ENCODE measurements around the gene SDC4. TPM values are rescaled to one million over a fixed set of nuclear protein-coding genes. Genes with fewer than 3 reads are reported as not detected.

SDC4 gene
- total and polyA plus RNA-seq, 5 donors, result 57.5 to 125 (median 62.3) TPM

- intact Hi-C loops (cut with DNase I), result no loop called here
- H3K27ac ChIP-seq (ENCODE audit: low read length), result no peak overlapping the region
- WGBS, result 57% methylated on average over 4 of the region's 4 CpGs
- no peaks in the 10 kb centered on the region for H3K4me1 ChIP-seq (ENCODE audit: control insufficient read depth, insufficient read depth, low read length)
- H3K4me3 ChIP-seq (ENCODE audit: low read length), result no peak overlapping the region
- no peaks in the 10 kb centered on the region for H3K27me3 ChIP-seq (ENCODE audit: control insufficient read depth, insufficient read depth)
- H3K9me3 ChIP-seq (ENCODE audit: control insufficient read depth, low read length), result no peaks in the 10 kb centered on the region
- DNase-seq, result no peak
- no peak for ATAC-seq
Measured at GRCh38 chr20:45305262-45305661, 43.0 kb downstream of the SDC4 start.

GRCh38 chr20:45304464-45304999 lies 43.7 kb downstream of the SDC4 start:
- no peak for ATAC-seq
- Histone ChIP-seq H3K4me1 (ENCODE audit: control insufficient read depth, insufficient read depth, low read length) (no peaks in the 10 kb centered on the region), H3K27me3 (ENCODE audit: control insufficient read depth, insufficient read depth) (no peaks in the 10 kb centered on the region), H3K4me3 (ENCODE audit: low read length) (no peak overlapping the region), H3K9me3 (ENCODE audit: control insufficient read depth, low read length) (no peaks in the 10 kb centered on the region), H3K27ac (ENCODE audit: low read length) (no peak overlapping the region)
- intact Hi-C loops (cut with DNase I), result no loop called here
- DNase-seq, result no peak
- WGBS, result 68% methylated on average over 43 of the region's 43 CpGs

DNA sequence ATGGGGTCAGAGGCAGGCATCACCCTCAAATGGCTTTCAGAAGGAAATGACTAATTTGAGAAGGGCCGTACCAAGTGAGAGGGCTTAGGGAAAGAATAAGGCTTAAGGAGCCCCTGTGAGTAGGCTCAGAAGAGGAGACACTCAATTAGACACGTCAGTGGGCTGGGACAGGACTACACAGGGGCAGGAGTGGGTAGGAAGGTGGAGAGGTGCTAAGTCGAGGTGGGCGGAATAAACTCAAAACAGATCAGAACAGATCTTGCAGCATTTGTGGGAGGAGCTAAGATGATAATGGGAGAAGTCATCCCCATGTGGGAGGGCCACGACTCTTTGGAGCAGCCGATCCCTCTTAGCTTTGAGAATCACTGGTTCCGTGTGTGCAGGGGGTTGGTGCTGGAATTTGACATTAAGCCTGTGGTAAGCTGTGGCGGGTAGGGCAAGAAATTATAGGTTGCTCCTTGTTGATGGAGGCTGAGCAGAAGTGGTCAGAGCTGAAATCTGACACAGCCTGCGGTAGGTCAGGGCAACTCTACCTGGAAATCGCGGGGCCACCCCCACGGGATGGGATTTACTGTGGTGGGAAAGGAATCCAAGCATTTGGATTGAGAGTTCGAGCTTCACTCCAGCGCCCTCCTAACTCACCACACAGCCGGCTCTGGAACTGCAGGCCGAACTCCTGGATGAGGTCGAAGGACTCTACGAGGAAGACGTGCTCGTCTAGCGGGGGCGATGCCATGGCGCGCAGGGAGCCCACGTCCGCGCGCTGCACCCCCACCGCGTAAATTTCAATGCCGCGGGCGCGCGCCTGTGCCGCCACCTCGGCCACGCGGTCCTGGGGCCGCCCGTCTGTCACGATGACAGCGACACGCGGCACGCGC lies 44.4 kb downstream of the SDC4 start:
- DNase-seq (no peak), ATAC-seq (no peak)
- WGBS, result 43% methylated on average over 47 of the region's 47 CpGs
- Histone ChIP-seq H3K27ac (ENCODE audit: low read length) (no peak overlapping the region), H3K4me1 (ENCODE audit: control insufficient read depth, insufficient read depth, low read length) (no peaks in the 10 kb centered on the region), H3K9me3 (ENCODE audit: control insufficient read depth, low read length) (no peaks in the 10 kb centered on the region), H3K4me3 (ENCODE audit: low read length) (no peak overlapping the region), H3K27me3 (ENCODE audit: control insufficient read depth, insufficient read depth) (no peaks in the 10 kb centered on the region)
- intact Hi-C loops (cut with DNase I), result no loop called here

- no peak for ATAC-seq
- intact Hi-C loops (cut with DNase I), result no loop called here
- H3K4me1 ChIP-seq (ENCODE audit: control insufficient read depth, insufficient read depth, low read length), result no peaks in the 10 kb centered on the region
- H3K4me3 ChIP-seq (ENCODE audit: low read length), result no peak overlapping the region
- 75% methylated on average over 5 of the region's 5 CpGs for WGBS
- no peaks in the 10 kb centered on the region for H3K9me3 ChIP-seq (ENCODE audit: control insufficient read depth, low read length)
- no peak for DNase-seq
- no peaks in the 10 kb centered on the region for H3K27me3 ChIP-seq (ENCODE audit: control insufficient read depth, insufficient read depth)
- no peak overlapping the region for H3K27ac ChIP-seq (ENCODE audit: low read length)
Measured at GRCh38 chr20:45301824-45302271, 46.4 kb downstream of the SDC4 start.

DNA sequence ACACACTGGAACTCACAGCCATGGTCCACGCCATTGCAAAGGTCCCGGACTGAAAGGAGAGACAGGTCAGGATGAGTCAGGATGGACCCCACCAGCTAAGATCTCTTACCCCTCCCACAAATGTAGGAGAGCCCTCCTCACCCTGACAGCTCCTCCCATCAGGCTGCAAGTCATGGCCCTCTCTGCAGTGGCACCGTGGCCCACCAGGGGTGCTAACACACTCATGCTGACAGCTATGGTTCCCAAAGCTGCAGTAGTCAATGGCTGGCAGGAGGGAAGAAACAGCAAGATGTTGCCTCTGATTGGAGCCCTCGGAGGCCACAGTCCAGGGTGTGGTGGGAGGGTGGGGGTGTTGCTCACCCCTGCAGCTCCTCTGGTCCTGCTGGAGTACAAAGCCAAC lies 47.3 kb downstream of the SDC4 start:
- Histone ChIP-seq H3K4me3 (ENCODE audit: low read length) (no peak overlapping the region), H3K9me3 (ENCODE audit: control insufficient read depth, low read length) (no peaks in the 10 kb centered on the region), H3K27me3 (ENCODE audit: control insufficient read depth, insufficient read depth) (no peaks in the 10 kb centered on the region), H3K4me1 (ENCODE audit: control insufficient read depth, insufficient read depth, low read length) (no peaks in the 10 kb centered on the region), H3K27ac (ENCODE audit: low read length) (no peak overlapping the region)
- 34% methylated on average over 4 of the region's 4 CpGs for WGBS
- ATAC-seq (peak in 1 of 2 donors; percentile 48), DNase-seq (peak in 1 of 3 donors; percentile 61)
- intact Hi-C loops (cut with DNase I), result no loop called here

DNA sequence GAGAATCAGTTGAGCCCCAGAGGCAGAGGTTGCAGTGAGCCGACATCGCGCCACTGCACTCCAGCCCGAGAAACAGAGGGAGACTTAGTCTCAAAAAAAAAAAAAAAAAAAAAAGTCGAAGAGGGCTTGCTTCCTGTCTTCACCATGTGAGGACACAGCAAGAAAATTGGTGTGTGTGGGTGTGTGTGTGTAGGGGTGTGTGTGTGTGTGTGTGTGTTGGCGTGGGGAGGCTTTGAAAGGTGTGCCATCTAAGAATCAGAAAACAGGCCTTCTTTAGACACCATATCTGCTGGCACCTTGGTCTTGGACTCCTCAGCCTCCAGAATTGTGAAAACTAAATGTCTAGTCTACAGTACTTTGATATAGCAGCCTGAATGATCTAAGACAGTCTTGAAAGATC lies 48.4 kb downstream of the SDC4 start:
- DNase-seq, result no peak
- intact Hi-C loops (cut with DNase I), result loop anchor here in 2 of 4 donors (10.0 kb wide), 3 partner anchors 255 to 295 kb away; no protein-coding TSS in a partner anchor
- no peaks in the 10 kb centered on the region for H3K4me1 ChIP-seq (ENCODE audit: control insufficient read depth, insufficient read depth, low read length)
- WGBS, result 86% methylated on average over 6 of the region's 6 CpGs
- no peaks in the 10 kb centered on the region for H3K9me3 ChIP-seq (ENCODE audit: control insufficient read depth, low read length)
- H3K27ac ChIP-seq (ENCODE audit: low read length), result no peak overlapping the region
- no peak for ATAC-seq
- H3K27me3 ChIP-seq (ENCODE audit: control insufficient read depth, insufficient read depth), result no peaks in the 10 kb centered on the region
- no peak overlapping the region for H3K4me3 ChIP-seq (ENCODE audit: low read length)

GRCh38 chr20:45297786-45298497 lies 50.3 kb downstream of the SDC4 start:
- Histone ChIP-seq H3K4me1 (ENCODE audit: control insufficient read depth, insufficient read depth, low read length) (no peaks in the 10 kb centered on the region), H3K27ac (ENCODE audit: low read length) (no peak overlapping the region), H3K27me3 (ENCODE audit: control insufficient read depth, insufficient read depth) (no peaks in the 10 kb centered on the region), H3K9me3 (ENCODE audit: control insufficient read depth, low read length) (no peaks in the 10 kb centered on the region), H3K4me3 (ENCODE audit: low read length) (no peak overlapping the region)
- whole genome bisulfite sequencing, result 91% methylated on average over 52 of the region's 52 CpGs
- no peak for ATAC-seq
- no peak for DNase-seq
- intact Hi-C loops (cut with DNase I), result loop anchor here in 2 of 4 donors (10.0 kb wide), 3 partner anchors 253 to 293 kb away; no protein-coding TSS in a partner anchor

DNA sequence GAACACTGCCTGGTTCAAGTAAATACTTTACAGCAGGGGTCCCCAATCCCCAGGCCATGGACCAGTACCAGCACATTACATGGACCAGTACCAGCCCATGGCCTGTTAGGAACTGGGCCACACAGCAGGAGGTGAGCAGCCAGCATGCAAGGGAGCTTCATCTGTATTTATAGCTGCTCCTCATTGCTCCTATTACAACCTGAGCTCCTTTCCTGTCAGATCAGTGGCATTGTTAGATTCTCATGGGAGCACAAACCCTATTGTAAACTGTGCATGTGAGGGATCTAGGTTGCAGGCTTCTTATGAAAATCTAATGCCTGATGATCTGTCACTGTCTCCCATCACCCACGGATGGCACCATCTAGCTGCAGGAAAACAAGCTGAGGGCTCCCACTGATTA lies 53.6 kb downstream of the SDC4 start:
- no peak for ATAC-seq
- no peak for DNase-seq
- Histone ChIP-seq H3K27ac (ENCODE audit: low read length) (no peak overlapping the region), H3K27me3 (ENCODE audit: control insufficient read depth, insufficient read depth) (no peaks in the 10 kb centered on the region), H3K4me3 (ENCODE audit: low read length) (no peak overlapping the region), H3K9me3 (ENCODE audit: control insufficient read depth, low read length) (no peaks in the 10 kb centered on the region), H3K4me1 (ENCODE audit: control insufficient read depth, insufficient read depth, low read length) (no peaks in the 10 kb centered on the region)
- WGBS, result 97% methylated on average over 1 of the region's 1 CpG
- intact Hi-C loops (cut with DNase I), result loop anchor here in 3 of 4 donors (5.0 to 10.0 kb wide), 4 partner anchors 197 to 290 kb away; no protein-coding TSS in a partner anchor

DNA sequence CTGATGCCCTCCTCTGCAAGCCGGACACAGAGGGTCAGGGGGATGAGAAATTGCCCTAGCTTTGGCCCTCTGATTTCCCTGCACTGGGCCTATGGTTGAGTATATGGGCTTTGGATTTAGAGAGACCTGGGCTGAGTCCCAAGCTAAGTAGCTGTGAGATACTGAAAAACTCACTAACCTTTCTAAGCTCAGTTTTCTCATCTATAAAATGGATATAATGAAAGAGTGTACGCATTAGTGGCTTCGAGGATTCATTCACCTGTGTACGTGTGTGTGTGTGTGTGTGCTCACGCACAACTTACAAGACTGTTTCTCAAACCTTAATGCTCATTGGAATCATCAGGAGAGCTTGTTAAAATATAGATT lies 54.2 kb downstream of the SDC4 start:
- Histone ChIP-seq H3K9me3 (ENCODE audit: control insufficient read depth, low read length) (no peaks in the 10 kb centered on the region), H3K4me3 (ENCODE audit: low read length) (peak overlapping the region; percentile 47), H3K4me1 (ENCODE audit: control insufficient read depth, insufficient read depth, low read length) (no peaks in the 10 kb centered on the region), H3K27ac (ENCODE audit: low read length) (no peak overlapping the region), H3K27me3 (ENCODE audit: control insufficient read depth, insufficient read depth) (no peaks in the 10 kb centered on the region)
- DNase-seq (no peak), ATAC-seq (no peak)
- 64% methylated on average over 5 of the region's 5 CpGs for WGBS
- intact Hi-C loops (cut with DNase I), result loop anchor here in 3 of 4 donors (5.0 to 10.0 kb wide), 4 partner anchors 197 to 289 kb away; no protein-coding TSS in a partner anchor

DNA sequence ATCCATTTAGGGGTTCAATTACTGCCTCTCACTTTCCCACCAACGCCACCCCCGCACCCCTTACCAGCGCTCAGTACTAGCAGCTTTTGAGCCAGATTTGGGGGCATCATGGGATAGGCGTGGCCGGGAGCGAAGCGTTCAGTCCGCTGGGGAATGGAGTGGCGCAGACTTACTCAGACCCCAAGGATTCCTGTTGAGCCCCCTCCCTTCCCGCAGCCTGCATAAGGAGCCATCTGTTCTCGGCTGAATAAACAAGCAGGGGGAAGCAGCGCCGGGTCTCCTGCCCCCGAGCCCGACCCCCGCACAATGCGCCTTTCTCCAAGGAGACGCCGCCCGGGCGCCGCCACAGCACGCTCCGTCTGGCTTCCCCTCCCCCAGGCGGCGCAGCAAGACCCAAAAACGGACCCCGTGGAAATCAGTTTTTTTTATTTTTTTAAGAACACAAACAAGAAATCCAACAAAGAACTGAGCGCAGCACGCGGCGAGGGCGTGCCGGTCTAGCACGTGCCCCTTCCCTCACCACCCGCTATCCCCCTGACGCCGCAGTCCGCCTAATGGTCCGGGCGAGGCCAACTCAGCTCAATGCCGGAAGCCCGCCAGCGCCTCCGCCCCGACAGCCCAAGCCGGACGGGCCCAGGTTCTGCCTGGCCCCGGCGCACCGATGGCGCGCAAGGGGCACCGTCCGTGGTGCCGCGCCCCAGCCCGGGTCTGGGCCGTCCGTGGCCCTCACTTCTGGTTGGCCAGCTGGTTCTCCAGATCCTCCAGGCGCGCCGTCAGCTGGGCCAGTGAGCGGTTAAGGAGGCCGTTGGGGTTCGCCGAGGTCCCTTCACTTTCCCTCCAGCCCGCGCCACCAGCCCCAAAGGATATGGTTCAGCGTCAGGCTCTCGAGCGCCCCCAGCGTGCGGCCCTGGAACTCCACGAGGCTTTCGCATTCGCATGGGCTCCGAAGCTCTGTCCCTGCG lies 54.9 kb downstream of the SDC4 start:
- WGBS, result 2% methylated on average over 79 of the region's 79 CpGs

More for the DNA sequence above, 54.9 kb downstream of the SDC4 start:
- ATAC-seq (peak; percentile 86 to 92), DNase-seq (peak; percentile 85 to 94 (median 93))
- Histone ChIP-seq H3K27ac (ENCODE audit: low read length) (no peak overlapping the region), H3K4me1 (ENCODE audit: control insufficient read depth, insufficient read depth, low read length) (no peaks in the 10 kb centered on the region), H3K4me3 (ENCODE audit: low read length) (peak overlapping the region; percentile 47), H3K27me3 (ENCODE audit: control insufficient read depth, insufficient read depth) (no peaks in the 10 kb centered on the region), H3K9me3 (ENCODE audit: control insufficient read depth, low read length) (no peaks in the 10 kb centered on the region)
- intact Hi-C loops (cut with DNase I), result loop anchor here in 3 of 4 donors (5.0 to 10.0 kb wide), 4 partner anchors 196 to 289 kb away; no protein-coding TSS in a partner anchor
